GM06990 (cell line): Measurements from ENCODE around the gene PTPRO.

Experiments used
- DNase-seq: peaks from one replicate; pipeline ENCODE4 v3.0.0-alpha.2; 2011; ENCODE audit not compliant: insufficient read length; ENCODE audit errors: extremely low read depth
- H3K27me3 ChIP-seq: replicated peaks from 2 replicates; pipeline ENCODE4 v1.6.0; 2011; ENCODE audit warnings: low read length; ENCODE audit not compliant: control insufficient read depth, insufficient read depth
- H3K36me3 ChIP-seq: 2 replicates; pipeline ENCODE4 v1.5.1; 2011; ENCODE audit warnings: low read length; ENCODE audit not compliant: control insufficient read depth, insufficient read depth
- H3K4me3 ChIP-seq: replicated peaks from 2 replicates; pipeline ENCODE4 v1.5.1; 2011; ENCODE audit warnings: low read depth, mild to moderate bottlenecking, control low read depth, low read length
- TF ChIP-seq, protein P1 (sequence below): IDR thresholded peaks from 2 replicates; pipeline ENCODE4 v1.5.1; 2011; ENCODE audit warnings: low read length, control low read depth, mild to moderate bottlenecking, inconsistent platforms; ENCODE audit not compliant: insufficient read depth, poor library complexity, severe bottlenecking

PTPRO gene

DNA sequence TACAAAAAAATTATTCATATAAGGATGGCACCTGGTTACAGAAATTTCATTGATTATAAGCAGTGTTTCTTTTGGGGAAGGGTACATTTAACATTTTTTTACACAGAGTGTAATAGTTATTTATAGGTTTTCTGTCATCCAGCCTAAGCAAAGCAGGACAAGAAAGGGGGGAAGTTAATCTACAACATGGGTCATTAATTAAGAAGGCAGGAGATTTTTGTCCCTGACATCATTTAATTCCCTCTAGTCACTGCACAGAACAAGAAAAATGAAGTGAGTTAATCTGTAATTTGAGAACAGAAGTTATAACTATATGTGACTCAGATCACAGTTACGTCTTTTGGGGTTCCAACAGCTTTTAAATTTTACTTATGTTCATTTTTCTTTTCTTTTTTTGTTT is 173.4 kb downstream of the PTPRO start:
- H3K36me3 ChIP-seq, result no peaks in the 10 kb centered on the region
- TF ChIP-seq, protein P1, sequence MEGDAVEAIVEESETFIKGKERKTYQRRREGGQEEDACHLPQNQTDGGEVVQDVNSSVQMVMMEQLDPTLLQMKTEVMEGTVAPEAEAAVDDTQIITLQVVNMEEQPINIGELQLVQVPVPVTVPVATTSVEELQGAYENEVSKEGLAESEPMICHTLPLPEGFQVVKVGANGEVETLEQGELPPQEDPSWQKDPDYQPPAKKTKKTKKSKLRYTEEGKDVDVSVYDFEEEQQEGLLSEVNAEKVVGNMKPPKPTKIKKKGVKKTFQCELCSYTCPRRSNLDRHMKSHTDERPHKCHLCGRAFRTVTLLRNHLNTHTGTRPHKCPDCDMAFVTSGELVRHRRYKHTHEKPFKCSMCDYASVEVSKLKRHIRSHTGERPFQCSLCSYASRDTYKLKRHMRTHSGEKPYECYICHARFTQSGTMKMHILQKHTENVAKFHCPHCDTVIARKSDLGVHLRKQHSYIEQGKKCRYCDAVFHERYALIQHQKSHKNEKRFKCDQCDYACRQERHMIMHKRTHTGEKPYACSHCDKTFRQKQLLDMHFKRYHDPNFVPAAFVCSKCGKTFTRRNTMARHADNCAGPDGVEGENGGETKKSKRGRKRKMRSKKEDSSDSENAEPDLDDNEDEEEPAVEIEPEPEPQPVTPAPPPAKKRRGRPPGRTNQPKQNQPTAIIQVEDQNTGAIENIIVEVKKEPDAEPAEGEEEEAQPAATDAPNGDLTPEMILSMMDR, result no peak
- no peak for DNase-seq
- H3K27me3 ChIP-seq, result no peaks in the 10 kb centered on the region
- H3K4me3 ChIP-seq, result no peak overlapping the region

DNA sequence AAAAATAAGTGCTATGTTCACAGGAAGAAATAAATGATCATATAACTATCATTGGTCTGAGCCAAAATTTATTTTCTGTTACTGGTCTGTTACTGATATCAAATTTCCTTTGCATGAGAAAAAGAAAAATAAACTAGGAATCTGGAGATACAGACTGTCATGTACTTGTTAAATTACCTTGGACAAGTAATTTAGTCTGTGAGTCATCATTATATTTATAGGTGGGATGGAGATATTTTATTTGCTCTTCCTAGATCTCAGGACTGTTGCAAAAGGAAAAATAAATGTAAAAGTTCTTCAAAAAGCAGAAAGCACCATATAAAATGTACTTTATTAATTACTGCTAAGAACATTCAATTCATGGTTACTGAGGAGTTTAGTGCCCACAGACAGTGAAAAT is 174.4 kb downstream of the PTPRO start:
- TF ChIP-seq, protein P1, result no peak
- no peak for DNase-seq
- no peaks in the 10 kb centered on the region for H3K36me3 ChIP-seq
- no peaks in the 10 kb centered on the region for H3K27me3 ChIP-seq
- H3K4me3 ChIP-seq, result no peak overlapping the region

DNA sequence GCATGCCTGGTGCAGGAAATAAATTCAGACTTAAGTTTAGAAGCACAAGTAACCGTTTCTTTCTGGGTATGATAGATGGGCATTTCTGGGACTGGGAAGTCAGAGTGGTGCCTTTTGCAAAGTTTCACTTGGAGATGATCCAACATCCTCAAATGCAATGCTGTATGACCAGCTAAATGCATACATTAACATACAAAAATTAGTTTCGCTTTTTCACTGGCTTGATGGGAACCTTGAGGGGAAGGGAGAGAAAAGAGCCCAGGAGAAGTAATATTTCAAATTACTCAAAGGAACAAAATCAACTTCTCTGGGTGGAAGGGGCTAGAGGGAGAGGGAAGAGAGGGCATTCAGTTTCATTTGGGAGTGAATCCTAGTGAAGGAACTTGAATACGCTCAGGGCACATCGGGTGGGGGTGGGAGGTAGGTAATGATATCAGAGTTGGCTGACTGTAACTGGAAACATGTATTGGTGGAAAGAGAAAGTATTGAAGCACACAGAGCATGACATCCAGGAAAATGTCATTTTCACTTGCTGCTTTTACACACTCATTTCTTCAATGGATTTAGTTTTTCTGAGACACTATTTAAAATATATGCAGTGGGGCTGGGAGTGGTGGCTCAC is 175.5 kb downstream of the PTPRO start:
- DNase-seq, result no peak
- Histone ChIP-seq H3K27me3 (no peaks in the 10 kb centered on the region), H3K4me3 (no peak overlapping the region), H3K36me3 (no peaks in the 10 kb centered on the region)
- TF ChIP-seq, protein P1, result no peak

DNA sequence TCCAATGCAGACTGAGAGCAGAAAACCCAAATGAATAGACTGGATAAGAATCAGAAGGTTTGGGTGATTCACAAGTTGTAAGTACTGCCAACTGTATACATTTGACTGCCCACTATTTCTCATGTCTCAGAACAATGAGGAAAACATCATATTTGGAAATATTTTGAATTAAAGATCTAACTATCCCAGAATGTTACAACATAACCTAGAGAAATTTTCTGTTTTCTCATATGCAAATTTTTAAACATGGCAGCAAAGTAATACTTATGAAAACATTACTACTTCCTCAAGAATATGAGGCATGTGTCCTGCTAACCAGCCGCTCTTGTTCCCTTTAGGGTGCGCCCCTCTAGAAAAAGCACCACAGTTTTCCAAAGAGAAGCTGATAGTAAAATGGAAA is 179.9 kb downstream of the PTPRO start:
- DNase-seq, result no peak
- H3K4me3 ChIP-seq, result no peak overlapping the region
- no peaks in the 10 kb centered on the region for H3K27me3 ChIP-seq
- TF ChIP-seq, protein P1, result no peak
- H3K36me3 ChIP-seq, result no peaks in the 10 kb centered on the region

DNA sequence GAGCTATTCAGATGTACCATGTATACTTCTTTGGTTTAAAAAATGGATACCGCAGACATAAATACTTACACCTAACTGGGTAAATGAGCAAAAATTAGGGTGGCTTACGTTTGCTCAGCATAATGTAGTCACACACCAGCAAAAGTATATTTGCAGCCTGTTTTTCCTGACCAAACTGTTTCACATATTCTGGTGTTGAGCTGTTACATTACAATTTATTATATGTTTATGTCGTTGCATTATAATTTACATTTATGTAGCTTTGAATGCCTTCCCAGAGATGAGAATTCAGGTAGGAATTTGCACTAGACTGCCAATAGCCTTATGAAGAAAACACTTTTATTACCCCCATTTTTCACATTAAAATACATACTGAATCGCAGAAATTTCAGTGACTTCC is 183.3 kb downstream of the PTPRO start:
- Histone ChIP-seq H3K36me3 (no peaks in the 10 kb centered on the region), H3K4me3 (no peak overlapping the region), H3K27me3 (no peaks in the 10 kb centered on the region)
- DNase-seq, result no peak
- TF ChIP-seq, protein P1, result no peak

DNA sequence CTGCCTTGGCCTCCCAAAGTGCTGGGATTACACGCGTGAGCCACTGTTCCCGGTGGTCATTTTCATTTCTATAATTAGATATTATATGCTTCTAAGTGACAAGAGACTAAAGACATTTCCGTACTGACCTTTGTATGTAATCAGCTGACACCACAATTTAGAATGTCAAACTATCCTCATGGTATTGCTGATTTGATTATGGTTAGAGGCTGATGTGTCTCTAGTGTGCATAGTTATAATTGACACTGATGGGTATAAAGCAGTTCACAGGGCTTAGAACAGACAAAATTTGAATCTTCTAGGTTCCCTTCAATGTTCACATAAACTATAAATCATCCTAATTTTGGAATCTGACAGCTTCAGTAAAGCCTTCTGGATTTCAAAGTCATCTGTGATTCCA is 192.7 kb downstream of the PTPRO start:
- TF ChIP-seq, protein P1, result no peak
- no peak overlapping the region for H3K4me3 ChIP-seq
- H3K36me3 ChIP-seq, result no peaks in the 10 kb centered on the region
- no peak for DNase-seq
- H3K27me3 ChIP-seq, result no peaks in the 10 kb centered on the region; the same call in 1 of the 2 replicates
